ENCODE results near the gene SNX33.

- TF ChIP-seq POLR2A (IDR thresholded peaks at IDR 0.05; ENCODE audit: low read depth, low read length), result no peak
- TF ChIP-seq POLR2AphosphoS5 (IDR thresholded peaks at IDR 0.05; ENCODE audit: low read depth, low read length), result no peak
Measured at GRCh38 chr15:75631935-75632334, 15.8 kb upstream of the SNX33 start.

Measured in GM12892 (cell line).